OCI-LY7 (cell line): ENCODE results near the gene MEF2C. TPM values are rescaled to one million over a fixed set of nuclear protein-coding genes. Genes with fewer than 3 reads are reported as not detected.

Experiments
- BruUV-seq: library from RNA; stranded (reverse); fragments of 400-500 nt; replicated peaks from 2 replicates; lab custom pipeline; 2021; lab: Mats Ljungman, UMichigan
- CTCF ChIA-PET: fragments of 300-600 bp; sonication (Branson Sonifier 250); formaldehyde crosslinking; loops from one replicate; lab custom pipeline; 2022; ENCODE audit warnings: antibody characterized with exemption; ENCODE audit not compliant: unreplicated experiment; lab: Charles Lee
- POLR2A ChIA-PET: fragments of 300-600 bp; sonication (Branson Sonifier 250); formaldehyde crosslinking; loops from one replicate; lab custom pipeline; 2022; ENCODE audit warnings: antibody characterized with exemption; lab: Charles Lee
- DNase-seq: peaks from one replicate; pipeline ENCODE4 v3.0.0-alpha.2; 2015; ENCODE audit warnings: low spot score
- H2AFZ ChIP-seq: fragments of 200-600 bp; sonication (generic), shearing (Covaris generic); 2 replicates; pipeline ENCODE4 v1.6.1; 2014; ENCODE audit warnings: mild to moderate bottlenecking, antibody characterized with exemption, low read length, moderate library complexity
- H3K27ac ChIP-seq: fragments of 200-600 bp; sonication (generic); 2 replicates; pipeline ENCODE4 v1.5.1; 2014; ENCODE audit warnings: mixed run types, low read depth, mild to moderate bottlenecking, moderate library complexity, low read length, inconsistent platforms; ENCODE audit not compliant: poor library complexity, severe bottlenecking
- H3K36me3 ChIP-seq: fragments of 200-600 bp; sonication (generic); 2 replicates; pipeline ENCODE4 v1.6.1; 2014; ENCODE audit warnings: mild to moderate bottlenecking, antibody characterized with exemption, low read length, moderate library complexity, mixed read lengths; ENCODE audit not compliant: insufficient read depth
- H3K4me1 ChIP-seq: fragments of 200-600 bp; sonication (generic); 2 replicates; pipeline ENCODE4 v1.5.1; 2014; ENCODE audit warnings: mild to moderate bottlenecking, low read length; ENCODE audit not compliant: insufficient read depth, poor library complexity, severe bottlenecking
- H3K4me2 ChIP-seq: fragments of 200-600 bp; sonication (generic); 2 replicates; pipeline ENCODE4 v1.6.1; 2014; ENCODE audit warnings: mild to moderate bottlenecking, low read length
- H3K4me3 ChIP-seq: fragments of 200-600 bp; sonication (generic); 2 replicates; pipeline ENCODE4 v1.5.1; 2014; ENCODE audit warnings: mild to moderate bottlenecking, low read depth, low read length; ENCODE audit not compliant: poor library complexity, severe bottlenecking
- H3K79me2 ChIP-seq: fragments of 200-600 bp; sonication (generic); 2 replicates; pipeline ENCODE4 v1.6.1; 2016; ENCODE audit warnings: low read depth, mild to moderate bottlenecking, low read length, moderate library complexity, mixed read lengths; ENCODE audit not compliant: insufficient read depth
- H3K9me2 ChIP-seq: fragments of 200-600 bp; sonication (generic); 2 replicates; pipeline ENCODE4 v1.6.1; 2016; ENCODE audit warnings: mild to moderate bottlenecking, low read length, mixed read lengths; ENCODE audit not compliant: insufficient read depth
- H3K9me3 ChIP-seq: fragments of 200-600 bp; sonication (generic); 2 replicates; pipeline ENCODE4 v1.6.1; 2014; ENCODE audit warnings: mild to moderate bottlenecking, mixed run types, low read length, mixed read lengths
- H4K20me1 ChIP-seq: fragments of 200-600 bp; sonication (generic); 2 replicates; pipeline ENCODE4 v1.6.1; 2014; ENCODE audit warnings: mild to moderate bottlenecking, antibody characterized with exemption, low read length, moderate library complexity, mixed read lengths; ENCODE audit not compliant: insufficient read depth
- EZH2phosphoT487 ChIP-seq: fragments of 200-600 bp; sonication (generic); IDR thresholded peaks from 2 replicates; pipeline ENCODE4 v1.6.1; 2018; ENCODE audit warnings: low read depth, borderline replicate concordance, mild to moderate bottlenecking, mixed run types, antibody characterized with exemption, low read length, moderate library complexity, mixed read lengths
- intact Hi-C: fragments of 100-400 bp; cut with micrococcal nuclease; formaldehyde crosslinking; loops from one replicate; pipeline ENCODE4 v1.10.0; 2022; ENCODE audit not compliant: unreplicated experiment
- total RNA-seq, 2 experiments: library from RNA; depleted of rRNA in 1 of 2; stranded (reverse); fragments of >200 nt in 1 of 2; shearing (Covaris generic) in 1 of 2; gene quantifications; 2 replicates each; pipeline ENCODE4 v1.2.3, GENCODE V29; 2014 to 2022
- TF ChIP-seq, protein P1 (sequence below): fragments of 200-600 bp; sonication (generic); conservative IDR thresholded peaks from 2 replicates; pipeline ENCODE4 v1.5.1; 2014; ENCODE audit warnings: mild to moderate bottlenecking, antibody characterized with exemption, low read length, moderate library complexity, mixed read lengths

Gene MEF2C
- total RNA-seq, 2 experiments from 2014 or later: 5.5 to 57.6 TPM

DNA sequence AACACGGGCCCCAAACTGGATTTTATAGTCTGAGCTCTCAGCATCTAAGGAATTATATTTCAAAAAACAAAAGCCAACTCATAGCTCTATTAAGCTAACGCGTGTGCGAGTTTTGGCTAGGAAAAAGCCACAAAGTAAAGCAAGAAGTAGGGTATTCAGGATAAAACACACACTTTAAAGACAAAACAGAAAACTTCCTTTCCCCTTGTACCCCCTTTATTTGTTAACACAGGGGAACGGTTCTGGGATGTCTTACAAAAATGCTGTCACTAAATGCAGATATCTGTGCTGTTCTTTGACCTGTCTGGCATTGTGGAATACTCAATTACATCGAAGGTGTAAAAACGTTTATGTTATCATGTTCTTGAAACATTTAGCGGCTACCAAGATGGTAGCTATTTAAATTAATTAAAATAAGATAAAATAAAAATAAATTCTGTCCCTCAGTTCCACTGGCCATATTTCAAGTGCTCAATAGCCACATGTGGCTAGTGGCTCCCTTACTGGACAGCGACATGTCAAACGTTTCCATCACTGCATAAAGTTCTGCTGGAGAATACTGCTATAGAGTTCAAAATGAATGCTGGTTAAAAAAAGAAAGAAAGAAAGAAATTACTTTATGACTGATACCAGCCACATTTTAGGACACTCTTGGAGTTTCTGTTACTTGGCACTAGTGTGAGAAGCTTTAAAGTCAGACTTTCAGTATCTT, 7.2 kb upstream of the MEF2C start:
- H3K4me1 ChIP-seq: peaks cover 8% of the 10 kb centered on the region
- no peak for DNase-seq
- no peak overlapping the region for H3K27ac ChIP-seq
- 0 out of 2 replicates have a peak, but pooled peaks cover 6% of the 10 kb centered on the region for H4K20me1 ChIP-seq
- peak overlapping the region; percentile 47; the same call in 1 of the 2 replicates for H2AFZ ChIP-seq
- intact Hi-C loops: no loop called here
- no peaks in the 10 kb centered on the region for H3K9me3 ChIP-seq
- H3K79me2 ChIP-seq: no peaks in the 10 kb centered on the region
- no TSS peak for BruUV-seq
- no peaks in the 10 kb centered on the region for H3K9me2 ChIP-seq
- peak overlapping the region; percentile 73; the same call in 1 of the 2 replicates for H3K4me2 ChIP-seq
- TF ChIP-seq, protein P1, sequence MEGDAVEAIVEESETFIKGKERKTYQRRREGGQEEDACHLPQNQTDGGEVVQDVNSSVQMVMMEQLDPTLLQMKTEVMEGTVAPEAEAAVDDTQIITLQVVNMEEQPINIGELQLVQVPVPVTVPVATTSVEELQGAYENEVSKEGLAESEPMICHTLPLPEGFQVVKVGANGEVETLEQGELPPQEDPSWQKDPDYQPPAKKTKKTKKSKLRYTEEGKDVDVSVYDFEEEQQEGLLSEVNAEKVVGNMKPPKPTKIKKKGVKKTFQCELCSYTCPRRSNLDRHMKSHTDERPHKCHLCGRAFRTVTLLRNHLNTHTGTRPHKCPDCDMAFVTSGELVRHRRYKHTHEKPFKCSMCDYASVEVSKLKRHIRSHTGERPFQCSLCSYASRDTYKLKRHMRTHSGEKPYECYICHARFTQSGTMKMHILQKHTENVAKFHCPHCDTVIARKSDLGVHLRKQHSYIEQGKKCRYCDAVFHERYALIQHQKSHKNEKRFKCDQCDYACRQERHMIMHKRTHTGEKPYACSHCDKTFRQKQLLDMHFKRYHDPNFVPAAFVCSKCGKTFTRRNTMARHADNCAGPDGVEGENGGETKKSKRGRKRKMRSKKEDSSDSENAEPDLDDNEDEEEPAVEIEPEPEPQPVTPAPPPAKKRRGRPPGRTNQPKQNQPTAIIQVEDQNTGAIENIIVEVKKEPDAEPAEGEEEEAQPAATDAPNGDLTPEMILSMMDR: no peak
- TF ChIP-seq EZH2phosphoT487: no peak
- H3K4me3 ChIP-seq: peak overlapping the region; percentile 57
- no peaks in the 10 kb centered on the region for H3K36me3 ChIP-seq
- CTCF ChIA-PET: no interaction called here
- POLR2A ChIA-PET: interaction anchor here (0.6 to 1.3 kb wide), 6 partner anchors 10 to 188 kb away, joined by 3 to 7 read pairs (median 4); no protein-coding TSS in a partner anchor

DNA sequence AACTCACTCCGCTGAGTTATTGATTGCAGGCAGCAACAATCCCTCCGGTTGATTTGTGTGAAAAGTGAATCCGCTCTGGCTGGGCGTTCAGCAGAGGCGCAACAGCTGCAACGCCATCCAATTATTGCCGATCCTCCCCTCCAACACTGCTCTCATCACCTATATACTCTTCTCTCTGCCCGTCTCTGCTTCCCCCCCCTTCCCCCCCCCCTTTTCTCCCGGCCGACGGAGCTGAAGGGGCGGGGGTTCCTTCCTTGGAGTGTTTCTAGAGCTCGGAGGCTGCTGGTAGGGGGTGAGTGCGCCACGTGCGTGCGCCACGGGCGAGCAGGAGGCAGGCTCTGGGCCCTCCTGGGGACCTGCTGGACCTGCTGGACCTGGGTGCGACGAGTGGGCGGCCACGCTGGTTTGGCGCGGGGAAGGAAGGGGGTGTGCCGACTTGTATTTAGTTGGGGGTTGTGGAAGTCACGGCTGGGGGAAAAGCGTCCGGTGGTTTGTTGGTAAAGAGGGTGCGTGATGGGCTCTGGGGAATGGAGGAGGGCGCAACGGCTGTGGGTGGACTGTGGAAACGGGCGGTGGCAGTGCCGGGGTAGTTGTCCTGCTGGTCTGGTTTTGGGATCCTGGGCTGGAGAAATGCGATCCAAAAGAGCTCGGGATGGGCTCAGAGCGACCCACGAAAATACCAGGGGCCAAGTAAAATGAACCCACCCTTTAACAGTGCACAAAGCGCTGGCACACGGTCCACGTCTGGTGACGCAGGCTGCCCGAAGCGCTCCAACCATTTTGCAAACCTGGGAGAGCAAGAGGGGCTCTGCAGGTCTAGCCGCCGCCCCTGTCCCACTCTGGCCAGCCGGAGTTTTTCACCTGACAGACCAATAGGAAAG, 6.4 kb upstream of the MEF2C start:
- Histone ChIP-seq H3K79me2 (no peaks in the 10 kb centered on the region), H3K4me2 (peak overlapping the region; percentile 73), H3K27ac (no peak overlapping the region), H4K20me1 (0 out of 2 replicates have a peak, but pooled peaks cover 6% of the 10 kb centered on the region), H3K9me2 (no peaks in the 10 kb centered on the region), H3K4me1 (peaks cover 12% of the 10 kb centered on the region), H2AFZ (peak overlapping the region; percentile 47; the same call in 1 of the 2 replicates), H3K4me3 (peak overlapping the region; percentile 57), H3K9me3 (no peaks in the 10 kb centered on the region), H3K36me3 (no peaks in the 10 kb centered on the region)
- intact Hi-C loops: no loop called here
- ChIA-PET CTCF (interaction anchor here (0.6 kb wide), 2 partner anchors 69 to 1521 kb away, joined by 3 read pairs; no protein-coding TSS in a partner anchor), POLR2A (interaction anchor here (0.6 to 1.3 kb wide), 6 partner anchors 9 to 1311 kb away, joined by 3 to 7 read pairs (median 4); no protein-coding TSS in a partner anchor)
- DNase-seq: no peak
- TF ChIP-seq EZH2phosphoT487: no peak; the same call in 1 of the 2 replicates
- TF ChIP-seq, protein P1: no peak
- no TSS peak for BruUV-seq
